ENCODE measurements around the gene CCP110.

Gene CCP110

DNA sequence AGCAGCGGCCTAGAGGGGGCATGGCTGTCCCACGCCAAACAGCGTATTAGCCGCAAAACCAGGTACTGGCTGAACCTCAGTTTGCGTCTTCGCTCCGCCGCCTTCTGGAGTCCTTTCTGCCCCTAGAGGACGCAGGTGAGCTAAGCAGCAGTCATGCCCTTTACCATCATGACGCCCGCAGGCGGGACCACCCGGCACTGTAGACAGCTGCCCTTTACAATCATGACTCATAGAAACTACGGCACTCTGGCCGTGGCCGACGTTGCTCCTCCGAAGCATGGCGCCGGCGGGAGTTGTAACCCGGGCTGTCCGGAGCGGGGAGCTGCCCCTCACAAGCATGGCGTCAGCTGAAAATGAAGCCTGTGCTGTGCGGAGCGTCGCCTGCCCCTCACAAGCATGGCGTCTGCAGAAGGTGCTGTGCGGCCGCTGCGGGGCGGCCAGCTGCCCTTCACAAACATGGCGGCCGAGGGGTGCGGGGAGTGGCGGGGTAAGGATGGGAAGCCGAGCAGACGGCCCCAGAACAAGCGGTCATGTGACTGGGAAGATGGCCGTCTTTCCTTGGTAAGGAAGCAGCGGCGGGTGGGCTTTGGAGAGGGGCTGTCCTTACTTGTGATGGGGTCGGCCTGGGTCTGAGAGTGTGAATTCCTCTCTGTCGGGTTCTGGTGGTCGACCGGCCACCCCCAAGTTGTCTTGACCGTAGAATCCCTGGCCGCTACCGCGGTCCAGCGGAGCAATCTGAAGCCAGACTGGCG lies 31.6 kb downstream of the CCP110 start, which contains the start of gene VPS35L:
Gene VPS35L, plus strand, starts transcription at position 518 of the 752 bp plus-strand sequence. Its CDS starts 27 bp downstream, at position 545.
- Histone ChIP-seq H3K27me3 (no peaks in the 10 kb centered on the region), H3K27ac (peak within 1 kb of the TSS; percentile 81 to 85), H3K4me1 (peaks cover 0 to 18% (median 10%) of the 10 kb centered on the region in 4 donors), H3K4me3 (peak within 1 kb of the TSS; percentile 70 to 77), H3K36me3 (peaks cover 0 to 18% (median 6%) of the 10 kb centered on the region in 3 donors), H3K9me3 (no peaks in the 10 kb centered on the region)
- TF ChIP-seq, protein P1, sequence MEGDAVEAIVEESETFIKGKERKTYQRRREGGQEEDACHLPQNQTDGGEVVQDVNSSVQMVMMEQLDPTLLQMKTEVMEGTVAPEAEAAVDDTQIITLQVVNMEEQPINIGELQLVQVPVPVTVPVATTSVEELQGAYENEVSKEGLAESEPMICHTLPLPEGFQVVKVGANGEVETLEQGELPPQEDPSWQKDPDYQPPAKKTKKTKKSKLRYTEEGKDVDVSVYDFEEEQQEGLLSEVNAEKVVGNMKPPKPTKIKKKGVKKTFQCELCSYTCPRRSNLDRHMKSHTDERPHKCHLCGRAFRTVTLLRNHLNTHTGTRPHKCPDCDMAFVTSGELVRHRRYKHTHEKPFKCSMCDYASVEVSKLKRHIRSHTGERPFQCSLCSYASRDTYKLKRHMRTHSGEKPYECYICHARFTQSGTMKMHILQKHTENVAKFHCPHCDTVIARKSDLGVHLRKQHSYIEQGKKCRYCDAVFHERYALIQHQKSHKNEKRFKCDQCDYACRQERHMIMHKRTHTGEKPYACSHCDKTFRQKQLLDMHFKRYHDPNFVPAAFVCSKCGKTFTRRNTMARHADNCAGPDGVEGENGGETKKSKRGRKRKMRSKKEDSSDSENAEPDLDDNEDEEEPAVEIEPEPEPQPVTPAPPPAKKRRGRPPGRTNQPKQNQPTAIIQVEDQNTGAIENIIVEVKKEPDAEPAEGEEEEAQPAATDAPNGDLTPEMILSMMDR (IDR thresholded peaks at IDR 0.05), result peak; percentile 66 to 70
- DNase-seq, result peak; percentile 97 to 99
- intact Hi-C loops (cut with DNase I; ENCODE audit: low total_unique reads), result loop anchor here (10.0 kb wide), 1 partner anchor 159 kb away; the partner anchor contains the start of genes IQCK and KNOP1

DNA sequence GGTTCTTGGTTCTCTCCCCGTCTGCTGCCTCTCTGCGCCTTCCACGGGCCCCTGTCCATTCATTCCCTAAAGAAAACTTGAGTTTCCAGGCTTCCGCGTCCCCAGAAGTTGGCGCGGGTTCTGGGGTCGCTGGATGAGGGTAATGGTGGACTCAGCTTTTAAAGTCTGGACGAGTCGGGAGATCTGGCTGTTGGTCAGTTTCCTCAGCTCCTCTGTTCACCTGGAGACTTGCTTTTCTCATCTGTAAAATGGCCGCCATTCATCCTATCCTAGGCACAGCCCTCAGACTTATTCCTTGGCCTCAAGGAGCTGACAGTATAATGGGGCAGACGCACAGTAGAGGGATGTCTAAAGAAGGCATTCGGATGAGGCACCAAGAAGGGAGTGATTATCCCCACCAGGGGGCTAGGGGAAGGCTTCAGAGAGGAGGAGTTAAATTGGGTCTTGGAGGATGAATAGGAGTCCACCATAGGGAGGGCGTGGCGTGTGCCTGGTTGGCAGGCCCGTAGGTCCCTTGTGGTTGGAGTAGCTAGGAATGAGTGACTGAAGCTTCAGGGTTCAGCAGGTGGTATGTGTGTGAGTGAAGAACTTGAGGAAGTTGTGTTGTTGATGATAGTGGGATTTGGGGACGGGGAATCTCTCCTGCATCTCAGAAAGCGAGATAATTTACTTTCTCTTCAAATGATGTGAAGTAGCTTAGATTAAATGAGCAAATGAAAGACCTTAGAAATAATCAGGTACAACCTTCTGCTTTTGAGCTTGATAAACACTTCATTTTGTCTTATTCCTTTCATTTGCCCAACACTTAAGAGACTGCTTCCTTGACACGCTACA lies 32.4 kb downstream of the CCP110 start:
- Histone ChIP-seq H3K27ac (peak overlapping the region; percentile 81 to 85), H3K9me3 (no peaks in the 10 kb centered on the region), H3K27me3 (no peaks in the 10 kb centered on the region), H3K36me3 (peaks cover 0 to 11% (median 3%) of the 10 kb centered on the region in 3 donors), H3K4me1 (peaks cover 0 to 18% (median 10%) of the 10 kb centered on the region in 4 donors), H3K4me3 (peak overlapping the region; percentile 70 to 77)
- intact Hi-C loops (cut with DNase I; ENCODE audit: low total_unique reads), result loop anchor here (10.0 kb wide), 1 partner anchor 159 kb away; the partner anchor contains the start of genes IQCK and KNOP1
- TF ChIP-seq, protein P1 (IDR thresholded peaks at IDR 0.05), result no peak
- no peak for DNase-seq

DNA sequence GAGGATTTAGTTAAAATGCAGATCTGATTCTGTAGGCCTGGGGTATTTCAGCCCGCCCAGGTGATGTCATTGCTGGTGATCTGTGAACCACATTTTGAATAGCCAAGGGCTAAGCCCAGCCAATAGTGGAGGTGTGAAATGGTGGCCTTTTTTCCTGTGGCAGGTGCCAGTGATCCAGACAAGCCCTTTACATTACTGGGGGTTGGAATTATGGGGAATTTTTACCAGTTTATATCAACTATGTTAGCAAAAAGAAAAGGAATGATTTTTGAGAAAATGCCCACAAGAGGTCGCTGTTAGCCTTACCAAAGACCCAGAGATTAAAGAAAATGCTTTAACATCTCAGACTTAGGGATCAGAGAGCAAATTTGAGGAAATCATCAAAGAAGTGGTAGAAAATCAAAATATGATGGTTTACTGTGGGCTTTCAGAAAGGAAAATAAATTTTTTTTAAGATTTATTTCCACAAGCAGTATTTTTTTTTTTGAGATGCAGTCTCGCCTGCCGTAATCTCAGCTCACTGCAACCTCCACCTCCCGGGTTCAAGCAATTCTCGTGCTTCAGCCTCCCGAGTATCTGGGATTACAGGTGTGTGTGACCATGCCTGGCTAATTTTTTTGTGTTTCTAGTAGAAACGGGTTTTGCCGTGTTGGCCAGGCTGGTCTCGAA lies 35.6 kb downstream of the CCP110 start:
- peaks cover 0 to 15% (median 10%) of the 10 kb centered on the region in 4 donors for H3K4me1 ChIP-seq
- TF ChIP-seq, protein P1 (IDR thresholded peaks at IDR 0.05), result peak; percentile 44 to 64
- H3K27ac ChIP-seq, result no peak overlapping the region
- no peak for DNase-seq
- no peaks in the 10 kb centered on the region for H3K27me3 ChIP-seq
- H3K36me3 ChIP-seq, result peaks cover 0 to 13% (median 0%) of the 10 kb centered on the region in 3 donors
- H3K9me3 ChIP-seq, result no peaks in the 10 kb centered on the region
- intact Hi-C loops (cut with DNase I; ENCODE audit: low total_unique reads), result loop anchor here (10.0 kb wide), 1 partner anchor 155 kb away; the partner anchor contains the start of genes IQCK and KNOP1
- no peak overlapping the region for H3K4me3 ChIP-seq

DNA sequence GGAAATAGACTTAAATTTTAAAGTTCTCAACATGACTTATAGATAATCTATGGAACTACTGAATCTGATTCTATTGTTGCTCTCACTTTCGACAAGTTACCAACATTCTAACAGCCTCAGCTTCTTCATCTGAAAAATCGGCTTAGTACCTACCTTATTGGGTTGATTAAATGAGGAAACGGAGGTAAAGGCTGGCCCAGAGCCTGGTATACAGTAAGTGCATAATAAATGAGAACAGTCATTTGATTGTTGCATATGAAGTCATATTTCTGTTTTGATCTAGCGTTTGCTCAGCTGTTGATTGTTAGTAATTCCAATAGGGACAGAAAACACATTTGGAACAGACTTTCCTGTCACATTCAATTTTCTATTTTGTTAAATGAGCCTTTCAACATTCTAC lies 36.3 kb downstream of the CCP110 start:
- Histone ChIP-seq H3K4me1 (peaks cover 0 to 10% (median 7%) of the 10 kb centered on the region in 4 donors), H3K4me3 (no peak overlapping the region), H3K36me3 (peaks cover 4 to 15% (median 4%) of the 10 kb centered on the region in 3 donors), H3K9me3 (no peaks in the 10 kb centered on the region), H3K27me3 (no peaks in the 10 kb centered on the region), H3K27ac (no peak overlapping the region)
- intact Hi-C loops (cut with DNase I; ENCODE audit: low total_unique reads), result loop anchor here (5.0 kb wide), 1 partner anchor 327 kb away; no protein-coding TSS in a partner anchor
- TF ChIP-seq, protein P1 (IDR thresholded peaks at IDR 0.05), result no peak
- no peak for DNase-seq

DNA sequence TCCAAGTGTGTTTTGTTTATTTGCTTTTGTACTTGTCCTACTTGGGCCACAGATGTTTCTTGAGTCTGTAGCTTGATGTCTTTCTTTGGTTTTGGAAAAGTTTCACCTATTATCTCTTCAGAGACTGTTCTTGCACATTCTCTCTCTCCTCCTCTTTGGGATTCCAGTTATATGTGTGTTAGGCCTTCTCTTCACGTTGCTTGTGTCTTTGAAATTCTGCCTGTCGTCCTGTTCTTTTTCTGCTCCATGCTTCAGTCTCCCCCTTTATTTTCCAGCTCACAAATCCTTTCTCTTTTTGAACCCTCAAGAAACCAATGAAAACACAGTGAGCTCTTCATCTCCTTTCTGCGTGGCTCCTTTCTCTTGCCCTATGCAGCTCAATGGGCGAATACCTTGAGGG lies 39.6 kb downstream of the CCP110 start:
- H3K36me3 ChIP-seq, result peaks cover 36 to 44% (median 37%) of the 10 kb centered on the region in 3 donors
- intact Hi-C loops (cut with DNase I; ENCODE audit: low total_unique reads), result loop anchor here (5.0 kb wide), 1 partner anchor 324 kb away; no protein-coding TSS in a partner anchor
- no peak overlapping the region for H3K27ac ChIP-seq
- DNase-seq, result no peak
- H3K4me1 ChIP-seq, result no peaks in the 10 kb centered on the region
- H3K9me3 ChIP-seq, result no peaks in the 10 kb centered on the region
- TF ChIP-seq, protein P1 (IDR thresholded peaks at IDR 0.05), result no peak
- no peak overlapping the region for H3K4me3 ChIP-seq
- no peaks in the 10 kb centered on the region for H3K27me3 ChIP-seq

Data from tibial artery (tissue), 4 donors.